Glutamatergic neuron (in vitro differentiated cells): Measurements from ENCODE around the gene ZIC5. TPM values are rescaled to one million over a fixed set of nuclear protein-coding genes. Genes with fewer than 3 reads are reported as not detected.
"Not testable (repeated sequence)": the region's sequence is repeated elsewhere in the genome, so short reads cannot be mapped to it uniquely, and the experiment has no call there.

ENCODE experiments used
- DNase-seq: peaks from one replicate; pipeline ENCODE4 v3.0.0; 2022
- H3K27ac Mint-ChIP-seq: one replicate; pipeline ENCODE4 v1.8.0; 2020; ENCODE audit warnings: mild to moderate bottlenecking, mixed read lengths, inconsistent platforms; ENCODE audit not compliant: unreplicated experiment
- H3K27me3 Mint-ChIP-seq: one replicate; pipeline ENCODE4 v1.8.0; 2020; ENCODE audit warnings: mild to moderate bottlenecking, moderate library complexity, mixed read lengths, inconsistent platforms; ENCODE audit not compliant: unreplicated experiment
- H3K36me3 Mint-ChIP-seq: one replicate; pipeline ENCODE4 v1.8.0; 2020; ENCODE audit warnings: mild to moderate bottlenecking, mixed read lengths, inconsistent platforms; ENCODE audit not compliant: unreplicated experiment
- H3K4me1 Mint-ChIP-seq: one replicate; pipeline ENCODE4 v1.8.0; 2020; ENCODE audit warnings: mild to moderate bottlenecking, low read depth, mixed read lengths, inconsistent platforms; ENCODE audit not compliant: unreplicated experiment
- H3K4me3 Mint-ChIP-seq: one replicate; pipeline ENCODE4 v1.8.0; 2020; ENCODE audit warnings: mild to moderate bottlenecking, mixed read lengths, inconsistent platforms; ENCODE audit not compliant: unreplicated experiment
- H3K9me3 Mint-ChIP-seq: one replicate; pipeline ENCODE4 v1.8.0; 2020; ENCODE audit warnings: mild to moderate bottlenecking, moderate library complexity, mixed read lengths, inconsistent platforms; ENCODE audit not compliant: unreplicated experiment
- total RNA-seq: library from RNA; stranded (reverse); fragmentation: NEBNext Ultra II Directional; extraction: Animal tissue kit (Norgen Biotek cat#: 25700); gene quantifications from one replicate; pipeline ENCODE4 v1.2.1, GENCODE V29; 2021; ENCODE audit not compliant: unreplicated experiment
- TF ChIP-seq, protein P1 (sequence below): fragments of 200-600 bp; sonication (generic); IDR thresholded peaks from one replicate; pipeline ENCODE4 v1.5.0; 2021; ENCODE audit not compliant: partially characterized antibody, unreplicated experiment

Gene ZIC5
- total RNA-seq, 1 donor from 2014 or later = 0.47 TPM

DNA sequence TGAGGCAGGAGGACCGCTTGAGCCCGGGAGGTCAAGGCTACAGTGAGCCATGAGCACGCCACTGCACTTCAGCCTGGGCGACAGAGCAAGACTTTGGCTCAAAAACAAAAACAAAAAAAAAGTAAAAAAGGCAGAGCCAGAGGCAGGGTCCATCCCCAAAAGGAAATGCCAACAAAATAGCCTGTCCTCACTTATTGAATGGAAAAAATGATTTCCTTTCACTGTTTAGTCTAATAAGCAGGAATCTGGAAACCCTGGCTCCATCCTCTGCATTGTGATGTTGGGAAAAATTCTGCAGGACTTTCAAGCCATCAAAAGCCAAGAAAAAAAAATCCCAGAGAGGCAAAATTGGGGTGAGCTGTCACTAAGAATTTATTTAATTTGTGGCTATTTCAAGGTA lies 23.2 kb downstream of the ZIC5 start:
- TF ChIP-seq, protein P1, sequence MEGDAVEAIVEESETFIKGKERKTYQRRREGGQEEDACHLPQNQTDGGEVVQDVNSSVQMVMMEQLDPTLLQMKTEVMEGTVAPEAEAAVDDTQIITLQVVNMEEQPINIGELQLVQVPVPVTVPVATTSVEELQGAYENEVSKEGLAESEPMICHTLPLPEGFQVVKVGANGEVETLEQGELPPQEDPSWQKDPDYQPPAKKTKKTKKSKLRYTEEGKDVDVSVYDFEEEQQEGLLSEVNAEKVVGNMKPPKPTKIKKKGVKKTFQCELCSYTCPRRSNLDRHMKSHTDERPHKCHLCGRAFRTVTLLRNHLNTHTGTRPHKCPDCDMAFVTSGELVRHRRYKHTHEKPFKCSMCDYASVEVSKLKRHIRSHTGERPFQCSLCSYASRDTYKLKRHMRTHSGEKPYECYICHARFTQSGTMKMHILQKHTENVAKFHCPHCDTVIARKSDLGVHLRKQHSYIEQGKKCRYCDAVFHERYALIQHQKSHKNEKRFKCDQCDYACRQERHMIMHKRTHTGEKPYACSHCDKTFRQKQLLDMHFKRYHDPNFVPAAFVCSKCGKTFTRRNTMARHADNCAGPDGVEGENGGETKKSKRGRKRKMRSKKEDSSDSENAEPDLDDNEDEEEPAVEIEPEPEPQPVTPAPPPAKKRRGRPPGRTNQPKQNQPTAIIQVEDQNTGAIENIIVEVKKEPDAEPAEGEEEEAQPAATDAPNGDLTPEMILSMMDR = no peak
- H3K4me3 Mint-ChIP-seq = no peak overlapping the region
- H3K27ac Mint-ChIP-seq = no peak overlapping the region
- no peaks in the 10 kb centered on the region for H3K36me3 Mint-ChIP-seq
- no peak for DNase-seq
- H3K27me3 Mint-ChIP-seq = peaks cover 8% of the 10 kb centered on the region
- no peaks in the 10 kb centered on the region for H3K9me3 Mint-ChIP-seq
- peaks cover 8% of the 10 kb centered on the region for H3K4me1 Mint-ChIP-seq

DNA sequence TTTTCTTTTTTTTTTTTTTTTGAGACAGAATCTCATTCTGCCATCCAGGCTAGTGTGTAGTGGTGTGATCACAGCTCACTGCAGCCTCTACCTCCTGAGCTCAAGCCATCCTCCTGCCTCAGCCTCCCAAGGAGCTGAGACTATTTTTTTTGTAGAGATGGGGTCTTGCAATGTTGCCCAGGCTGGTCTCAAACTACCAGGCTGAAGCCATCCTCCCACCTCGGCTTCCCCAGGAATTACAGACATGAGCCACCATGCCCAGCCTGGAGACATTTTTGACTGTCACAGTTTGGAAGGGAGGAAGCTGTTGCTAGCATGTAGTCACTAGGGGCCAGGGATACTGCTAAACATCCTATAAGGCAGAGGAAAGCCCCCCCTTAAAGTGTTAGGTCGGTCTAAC lies 23.9 kb downstream of the ZIC5 start:
- peaks cover 8% of the 10 kb centered on the region for H3K4me1 Mint-ChIP-seq
- DNase-seq = no peak
- H3K4me3 Mint-ChIP-seq = no peak overlapping the region
- no peaks in the 10 kb centered on the region for H3K36me3 Mint-ChIP-seq
- H3K9me3 Mint-ChIP-seq = no peaks in the 10 kb centered on the region
- H3K27ac Mint-ChIP-seq = no peak overlapping the region
- H3K27me3 Mint-ChIP-seq = peaks cover 8% of the 10 kb centered on the region
- TF ChIP-seq, protein P1 = no peak

DNA sequence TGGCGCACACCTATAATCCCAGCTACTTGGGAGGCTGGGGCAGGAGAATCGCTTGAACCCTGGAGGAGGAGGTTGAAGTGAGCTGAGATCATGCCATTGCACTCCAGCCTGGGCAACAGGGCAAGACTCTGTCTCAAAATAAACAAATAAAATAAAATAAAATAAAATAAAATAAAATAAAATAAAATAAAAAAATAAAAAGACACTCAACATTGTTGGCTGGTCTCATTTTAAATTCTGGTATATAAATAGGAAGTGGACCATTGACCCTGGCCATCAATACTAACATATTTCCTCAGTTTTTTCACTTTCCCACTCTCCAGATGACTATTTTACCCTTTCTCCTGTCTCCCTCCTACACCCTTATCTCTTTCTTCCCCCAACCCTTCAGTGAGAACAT lies 26.1 kb downstream of the ZIC5 start:
- DNase-seq, H3K4me3 Mint-ChIP-seq, H3K27ac Mint-ChIP-seq, H3K36me3 Mint-ChIP-seq, H3K4me1 Mint-ChIP-seq, H3K9me3 Mint-ChIP-seq, H3K27me3 Mint-ChIP-seq: not testable (repeated sequence)

DNA sequence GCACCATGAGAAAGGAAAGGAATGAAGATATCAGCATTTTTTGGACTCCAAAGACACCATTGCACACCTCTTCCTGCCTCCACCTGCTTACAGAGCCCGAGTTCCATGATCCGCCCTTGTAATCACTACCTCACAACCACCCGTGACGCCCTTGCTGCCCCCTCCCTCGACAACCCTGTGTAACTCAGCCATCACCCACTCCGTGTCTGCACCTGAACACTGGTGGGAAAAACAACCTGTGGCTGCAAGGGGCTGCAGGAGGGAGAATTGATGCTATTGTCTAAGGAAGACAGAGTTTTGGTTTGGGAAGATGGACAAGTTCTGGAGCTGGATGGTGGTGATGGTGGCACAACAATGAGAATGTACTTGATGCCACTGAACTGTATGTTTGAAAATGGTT lies 27.0 kb downstream of the ZIC5 start:
- DNase-seq = no peak
- Mint-ChIP-seq H3K36me3 (no peaks in the 10 kb centered on the region), H3K4me1 (peaks cover 6% of the 10 kb centered on the region), H3K4me3 (no peak overlapping the region), H3K9me3 (peaks cover 3% of the 10 kb centered on the region), H3K27ac (no peak overlapping the region), H3K27me3 (peaks cover under 1% of the 10 kb centered on the region)
- TF ChIP-seq, protein P1 = no peak

DNA sequence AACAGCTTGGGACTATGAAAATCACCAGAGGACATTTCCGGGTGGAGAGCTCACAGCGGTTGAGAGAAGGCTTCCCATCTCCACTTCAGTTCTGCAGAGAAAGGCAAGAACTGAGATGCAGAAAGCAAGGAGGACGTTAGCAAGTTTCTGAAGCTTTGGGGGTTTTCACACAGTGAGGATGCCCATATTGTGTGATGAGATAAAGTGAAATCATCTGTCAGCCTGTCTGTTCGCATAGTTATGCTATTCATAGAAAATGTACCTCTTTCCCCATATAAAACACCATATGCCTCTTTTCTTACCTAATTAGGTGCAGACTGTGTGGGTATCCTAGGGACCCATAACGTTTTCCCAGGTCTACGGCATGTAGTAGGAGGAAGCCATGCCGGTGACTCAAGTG lies 27.5 kb downstream of the ZIC5 start:
- Mint-ChIP-seq H3K4me1 (peaks cover 4% of the 10 kb centered on the region), H3K9me3 (peaks cover 3% of the 10 kb centered on the region), H3K36me3 (no peaks in the 10 kb centered on the region), H3K27ac (no peak overlapping the region), H3K27me3 (no peaks in the 10 kb centered on the region), H3K4me3 (no peak overlapping the region)
- no peak for DNase-seq
- TF ChIP-seq, protein P1 = no peak

DNA sequence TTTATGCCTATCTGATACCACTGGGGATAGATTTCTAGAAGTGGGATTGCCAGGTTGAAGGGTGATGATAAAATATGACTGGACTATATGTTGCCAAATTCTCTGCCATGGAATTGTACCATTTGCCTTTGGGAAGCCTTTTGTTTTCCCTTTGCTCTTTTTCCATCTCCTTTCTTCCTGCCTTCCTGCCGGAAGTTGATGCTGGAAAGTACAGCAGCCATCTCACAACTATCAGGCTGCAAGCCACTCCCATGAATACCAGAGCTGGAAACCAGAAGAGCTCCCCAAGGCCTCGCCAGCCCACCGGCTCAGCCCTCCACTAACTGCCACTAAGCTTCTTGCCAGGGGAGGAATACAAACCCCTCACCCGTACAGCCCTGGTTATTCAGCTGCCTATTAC lies 29.7 kb downstream of the ZIC5 start:
- H3K36me3 Mint-ChIP-seq = no peaks in the 10 kb centered on the region
- H3K4me3 Mint-ChIP-seq = no peak overlapping the region
- H3K4me1 Mint-ChIP-seq = peaks cover 4% of the 10 kb centered on the region
- TF ChIP-seq, protein P1 = no peak
- no peak overlapping the region for H3K27ac Mint-ChIP-seq
- peaks cover 3% of the 10 kb centered on the region for H3K9me3 Mint-ChIP-seq
- no peak for DNase-seq
- H3K27me3 Mint-ChIP-seq = no peaks in the 10 kb centered on the region
